GM18907 (cell line): ENCODE data around the gene S100A11.

ENCODE experiments used
- ATAC-seq: cut with Tn5 transposase; IDR thresholded peaks from one replicate; pipeline ENCODE4 v1.9.1; 2021; ENCODE audit warnings: mild to moderate bottlenecking, moderate library complexity; ENCODE audit not compliant: unreplicated experiment

Gene S100A11

GRCh38 chr1:152003846-152004442 lies 32.9 kb downstream of the S100A11 start:
- ATAC-seq, result no peak

GRCh38 chr1:152002960-152003359 lies 33.8 kb downstream of the S100A11 start:
- ATAC-seq, result no peak

- peak; percentile 45 for ATAC-seq
These were observed 34.9 kb downstream of the S100A11 start for GRCh38 chr1:152001631-152002584.

GRCh38 chr1:152000964-152001630 lies 35.7 kb downstream of the S100A11 start:
- ATAC-seq, result no peak

GRCh38 chr1:151998611-151999362 lies 38.0 kb downstream of the S100A11 start:
- ATAC-seq, result no peak

GRCh38 chr1:151997284-151997570 lies 39.6 kb downstream of the S100A11 start:
- ATAC-seq, result no peak

GRCh38 chr1:151995774-151996173 lies 41.0 kb downstream of the S100A11 start:
- no peak for ATAC-seq

GRCh38 chr1:151994956-151995355 lies 41.8 kb downstream of the S100A11 start:
- ATAC-seq, result no peak

- peak; percentile 43 for ATAC-seq
These were observed 42.9 kb downstream of the S100A11 start, which contains the start of gene S100A10 for GRCh38 chr1:151993734-151994496. Gene S100A10, minus strand, starts transcription at chr1:151993859. Its CDS starts 7,629 bp downstream, at chr1:151986230.

GRCh38 chr1:151993084-151993733 lies 43.6 kb downstream of the S100A11 start:
- ATAC-seq, result no peak

GRCh38 chr1:151992303-151993083 lies 44.3 kb downstream of the S100A11 start:
- no peak for ATAC-seq

- ATAC-seq, result no peak
These were observed 45.0 kb downstream of the S100A11 start for GRCh38 chr1:151991663-151992302.

GRCh38 chr1:151990856-151991198 lies 46.0 kb downstream of the S100A11 start:
- ATAC-seq, result no peak

GRCh38 chr1:151990058-151990855 lies 46.5 kb downstream of the S100A11 start:
- no peak for ATAC-seq

GRCh38 chr1:151989211-151989862 lies 47.5 kb downstream of the S100A11 start:
- ATAC-seq, result no peak

GRCh38 chr1:151988405-151988923 lies 48.3 kb downstream of the S100A11 start:
- ATAC-seq, result no peak
